ENCODE measurements around the gene EPSTI1.
A peak's percentile ranks its signal among the peaks of the same experiment; 100 is the strongest.
"Not testable (repeated sequence)": the region's sequence is repeated elsewhere in the genome, so short reads cannot be mapped to it uniquely, and the experiment has no call there.

The EPSTI1 gene

DNA sequence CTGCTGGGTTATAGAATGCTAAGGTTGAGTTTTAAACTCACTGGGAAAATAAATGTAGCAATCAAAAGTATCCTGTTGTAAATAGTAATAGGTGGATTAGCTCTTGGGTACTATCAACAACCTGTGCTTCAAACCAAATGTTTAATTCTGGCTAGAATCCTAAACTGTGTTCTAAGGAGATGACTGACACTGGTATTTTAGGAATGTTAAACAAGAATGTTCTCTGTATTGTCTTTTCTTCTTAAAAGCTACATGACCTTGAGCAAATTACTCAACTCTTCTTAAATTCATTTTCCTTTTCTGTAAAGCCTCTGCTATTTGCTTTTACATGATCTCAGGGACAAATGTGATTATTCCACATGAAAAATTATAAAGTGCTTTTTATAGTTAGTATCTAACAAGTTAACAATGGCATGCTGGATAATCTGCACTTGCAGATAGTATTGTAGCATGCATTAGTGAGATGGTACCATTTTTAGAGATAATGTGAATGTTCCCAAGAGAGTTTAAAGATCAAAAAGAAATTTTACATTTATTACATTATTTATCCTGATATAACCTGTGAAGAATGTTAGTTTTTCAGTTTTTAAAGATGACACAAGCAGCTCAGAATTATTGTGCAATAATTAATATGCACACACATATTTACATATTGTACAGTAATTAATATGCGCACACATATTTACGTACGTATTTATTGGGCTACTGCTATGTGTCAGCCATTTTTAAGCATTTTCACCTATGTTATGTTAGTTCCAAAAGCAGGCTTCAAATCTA is 13.6 kb upstream of the EPSTI1 start:
- no peak for ATAC-seq
- DNase-seq = no peak

DNA sequence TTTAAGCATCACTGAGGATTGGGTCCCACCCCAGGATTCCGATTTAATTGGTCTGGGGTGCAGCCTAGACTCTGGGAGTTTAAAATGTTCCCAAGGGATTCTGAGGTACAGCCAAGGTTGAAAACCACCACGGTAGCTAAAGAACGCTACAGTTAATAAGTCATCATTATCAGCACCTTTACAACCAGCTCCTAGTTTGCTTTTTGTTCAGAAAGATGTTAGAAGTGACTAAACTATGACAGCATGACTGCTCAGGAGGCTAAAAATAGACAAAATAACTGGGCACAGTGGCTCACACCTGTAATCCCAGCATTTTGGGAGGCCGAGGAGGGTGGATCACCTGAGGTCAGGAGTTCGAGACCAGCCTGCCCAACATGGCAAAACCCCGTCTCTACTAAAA is 11.7 kb upstream of the EPSTI1 start:
- ATAC-seq (no peak), DNase-seq (no peak)

DNA sequence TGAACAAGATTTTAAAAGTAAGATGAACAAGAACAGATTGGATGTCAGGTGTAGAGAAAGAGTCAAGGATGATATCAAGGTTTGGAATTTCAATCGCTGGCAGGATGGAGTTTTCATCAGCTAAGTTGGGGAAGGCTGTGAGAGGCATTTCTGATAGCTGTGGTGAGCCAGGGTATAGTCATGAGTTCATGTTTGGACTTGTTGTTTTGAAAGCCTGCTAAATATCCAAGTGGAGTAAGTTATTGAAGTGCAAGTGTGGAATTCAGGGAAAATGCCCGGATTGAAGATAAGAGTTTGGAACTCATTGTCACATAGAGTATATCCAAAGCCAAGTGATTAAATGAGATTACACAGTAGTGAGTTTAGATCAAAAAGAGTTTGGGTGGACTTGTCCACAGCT is 11.0 kb upstream of the EPSTI1 start:
- no peak for ATAC-seq
- DNase-seq = no peak

DNA sequence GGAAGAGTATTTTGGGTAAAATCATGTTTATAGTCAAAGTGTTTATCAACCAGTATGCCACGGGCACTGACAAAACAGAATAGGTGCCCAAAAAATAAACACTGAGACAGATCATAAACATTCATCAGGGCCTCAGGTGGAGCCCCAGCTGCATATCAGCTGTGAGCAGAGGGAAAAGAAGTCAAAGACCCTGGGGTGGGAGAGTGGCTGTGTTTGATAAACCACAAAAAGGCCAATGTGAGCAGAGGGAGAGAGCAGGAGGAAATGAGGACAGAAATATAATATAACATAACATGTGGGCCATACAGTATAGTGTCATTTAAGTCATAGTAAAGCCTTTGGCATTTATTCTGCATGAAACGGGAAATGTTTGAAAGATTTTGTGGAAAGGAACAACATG is 10.0 kb upstream of the EPSTI1 start:
- DNase-seq (no peak), ATAC-seq (no peak)

DNA sequence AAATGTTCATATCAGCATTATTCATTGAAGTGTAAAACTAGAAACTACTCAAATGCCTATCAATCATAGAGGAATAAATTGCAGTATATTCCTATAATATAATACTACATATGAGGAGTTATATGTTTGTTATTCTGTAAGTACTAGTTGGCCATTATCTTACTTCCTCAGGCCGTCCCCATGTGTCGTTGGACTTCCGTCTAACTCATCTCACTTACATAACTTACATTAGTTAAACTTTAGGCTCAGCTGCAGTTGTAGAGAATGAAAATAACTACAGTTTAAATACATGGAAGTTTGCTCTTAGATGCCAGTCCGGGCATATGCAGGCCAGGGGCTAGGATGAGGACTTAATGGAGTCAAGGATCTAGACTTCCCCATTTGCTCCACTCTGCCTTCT is 8.6 kb upstream of the EPSTI1 start:
- DNase-seq = no peak
- no peak for ATAC-seq

DNA sequence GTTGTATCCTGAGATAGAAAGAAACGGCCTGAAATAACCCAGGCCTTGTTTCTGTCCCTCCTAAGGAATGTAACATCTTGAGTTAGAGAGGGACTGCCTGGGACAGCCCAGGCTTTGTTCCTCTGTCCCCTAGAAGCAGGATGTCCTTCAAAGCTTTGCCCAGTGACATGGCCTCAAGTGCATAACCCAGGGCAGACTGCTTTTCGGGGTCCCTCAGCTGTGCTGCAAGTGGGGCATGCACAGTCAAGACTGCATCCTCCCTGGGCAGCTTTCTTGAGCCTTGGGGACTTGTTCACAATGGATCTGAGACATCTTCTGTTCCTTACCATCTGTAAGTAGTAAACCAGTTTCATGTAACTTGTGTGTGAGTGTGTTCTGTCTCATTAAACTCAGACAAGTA is 7.5 kb upstream of the EPSTI1 start:
- ATAC-seq (no peak), DNase-seq (no peak)

DNA sequence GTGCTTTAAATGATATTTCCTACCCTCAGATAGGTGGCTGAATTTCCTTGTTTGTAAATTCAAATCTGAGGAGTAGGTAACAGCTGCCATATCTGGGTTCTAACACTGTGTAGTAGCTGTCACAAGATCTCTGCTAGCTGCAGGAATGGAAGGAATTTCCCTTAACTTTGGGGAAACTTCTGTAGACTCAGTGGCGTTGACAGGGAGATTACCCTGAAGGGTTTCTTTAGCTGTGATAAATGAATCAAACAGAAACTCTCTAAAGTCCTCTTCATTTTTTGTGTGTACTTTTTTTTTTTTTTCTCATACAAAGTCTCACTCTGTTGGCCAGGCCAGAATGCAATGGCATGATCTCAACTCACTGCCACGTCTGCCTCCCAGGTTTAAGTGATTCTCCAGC is 5.3 kb upstream of the EPSTI1 start:
- ATAC-seq = peak; percentile 66

DNA sequence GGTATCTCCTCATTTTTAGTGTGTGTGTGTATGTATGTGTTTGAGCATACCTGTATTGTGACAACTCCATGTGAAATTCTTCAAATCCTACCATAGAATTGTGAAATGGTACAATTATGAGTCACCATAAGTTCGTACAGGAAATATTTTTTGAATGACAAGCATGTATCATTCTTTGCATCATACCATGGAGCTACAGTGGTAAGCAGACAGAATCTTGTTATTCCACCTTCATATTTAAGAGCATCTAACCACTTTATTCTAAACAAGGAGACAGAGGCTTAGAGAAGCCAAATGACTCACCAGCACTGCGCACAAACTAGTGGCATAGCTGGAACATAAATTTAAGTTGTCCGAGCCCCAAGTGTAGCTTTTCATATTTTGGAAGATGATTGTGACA is 4.5 kb upstream of the EPSTI1 start:
- DNase-seq (no peak), ATAC-seq (peak; percentile 30)

More for the DNA sequence above, 5.3 kb upstream of the EPSTI1 start:
- DNase-seq = no peak

DNA sequence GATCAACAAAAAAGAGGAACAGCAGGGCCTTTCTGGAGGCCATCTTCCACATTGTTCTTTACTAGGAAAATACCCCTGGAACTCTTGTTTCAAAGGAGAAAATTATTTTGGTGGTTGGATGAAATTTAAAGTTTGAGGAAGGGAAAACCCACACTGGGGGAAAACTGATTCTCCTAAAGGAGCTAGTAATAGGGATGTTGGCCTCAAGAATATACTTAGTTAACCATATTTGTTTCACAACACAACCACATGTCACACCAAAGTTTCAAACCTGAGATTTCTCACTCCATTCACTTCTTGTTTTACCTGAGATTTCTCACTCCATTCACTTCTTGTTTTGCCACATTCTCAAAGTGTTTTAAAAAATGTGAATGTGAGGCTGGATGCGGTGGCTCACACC is 2.8 kb upstream of the EPSTI1 start:
- ATAC-seq (no peak), DNase-seq (no peak)

DNA sequence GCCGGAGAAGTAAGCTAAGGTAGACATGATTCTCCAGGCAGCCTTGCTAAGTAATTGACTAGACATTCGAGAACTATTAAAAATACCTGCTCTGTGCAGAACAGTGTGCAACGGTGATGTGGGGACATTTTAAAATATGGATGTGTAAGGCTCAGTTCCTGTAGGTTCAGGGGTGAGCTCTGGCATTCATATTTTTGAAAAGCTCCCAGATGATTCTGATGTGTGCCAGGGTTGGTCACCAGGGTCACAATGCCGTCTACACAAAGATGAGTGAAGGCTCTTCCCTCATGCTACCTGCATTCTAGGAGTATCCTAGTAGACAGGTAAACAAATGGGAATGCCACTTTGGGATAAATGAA is 702 bp upstream of the EPSTI1 start:
- DNase-seq (no peak), ATAC-seq (peak; percentile 1)

DNA sequence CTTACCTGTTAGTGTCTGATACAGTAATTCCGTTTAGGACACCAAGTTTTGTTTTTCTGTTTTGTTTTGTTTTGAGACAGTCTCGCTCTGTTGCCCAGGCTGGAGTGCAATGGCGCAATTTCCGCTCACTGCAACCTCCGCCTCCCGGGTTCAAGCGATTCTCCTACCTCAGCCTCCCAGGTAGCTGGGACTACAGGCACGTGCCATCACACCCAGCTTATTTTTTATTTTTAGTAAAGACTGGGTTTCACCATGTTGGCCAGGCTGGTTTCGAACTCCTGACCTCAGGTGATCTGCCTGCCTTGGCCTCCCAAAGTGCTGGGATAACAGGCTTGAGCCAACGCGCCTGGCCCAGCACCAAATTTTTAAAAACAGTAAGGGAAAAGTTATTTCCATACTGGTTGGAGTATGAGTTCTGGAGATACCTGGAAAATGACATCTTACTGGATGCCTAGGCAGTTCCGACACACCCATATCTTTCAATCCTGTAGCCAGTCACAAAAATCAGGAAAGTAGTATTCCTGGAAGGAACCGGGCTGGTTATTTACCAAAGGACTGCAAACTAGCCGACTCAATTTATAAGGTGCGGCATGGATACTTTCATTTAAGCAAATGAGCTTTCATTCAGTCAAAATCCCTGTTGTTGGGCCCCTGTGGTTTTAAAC is 676 bp downstream of the EPSTI1 start:
- not testable (repeated sequence) for DNase-seq, ATAC-seq

DNA sequence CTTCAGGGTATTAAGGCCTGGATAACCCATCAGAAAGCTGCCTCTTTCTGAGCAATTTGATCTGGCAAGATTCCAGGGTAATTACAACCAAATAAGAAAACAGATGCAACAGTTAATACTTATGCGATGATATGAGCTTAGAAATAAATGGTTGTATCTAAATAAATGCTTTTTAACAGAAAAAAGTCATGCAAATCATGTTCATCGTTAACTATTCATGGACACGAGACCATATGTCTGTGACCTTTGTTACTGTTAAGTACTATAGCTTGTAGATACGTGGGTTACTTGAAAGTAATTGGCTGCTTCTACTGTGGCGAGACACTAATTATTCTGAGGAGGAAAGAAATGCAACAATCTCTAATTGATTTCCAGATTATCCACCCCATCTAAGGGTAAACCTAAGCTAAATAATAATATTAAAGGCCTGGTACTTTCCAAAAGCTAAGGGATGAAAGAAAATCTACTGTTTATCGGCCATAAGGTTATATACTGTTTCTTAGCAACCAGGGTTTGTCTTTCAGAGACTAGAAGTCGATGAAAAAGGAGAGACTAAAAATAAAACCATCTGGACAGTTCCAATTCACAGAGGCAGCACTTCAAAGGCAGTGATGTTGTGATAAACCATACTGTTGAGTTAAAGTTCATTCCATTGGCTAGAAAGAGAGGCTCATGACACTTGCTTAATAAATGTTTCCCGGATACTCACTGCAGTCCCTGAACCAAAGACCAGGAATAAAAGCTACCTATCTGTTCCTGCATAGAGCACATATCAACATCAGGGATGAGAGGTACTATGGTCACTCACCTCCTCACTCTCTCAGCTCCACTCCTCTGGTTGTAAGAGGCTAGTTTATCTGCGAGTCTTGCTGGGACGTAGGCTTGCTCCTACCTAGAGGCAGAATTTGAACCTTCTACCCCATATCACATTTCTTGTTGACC is 1.5 kb downstream of the EPSTI1 start:
- ATAC-seq (no peak), DNase-seq (no peak)

DNA sequence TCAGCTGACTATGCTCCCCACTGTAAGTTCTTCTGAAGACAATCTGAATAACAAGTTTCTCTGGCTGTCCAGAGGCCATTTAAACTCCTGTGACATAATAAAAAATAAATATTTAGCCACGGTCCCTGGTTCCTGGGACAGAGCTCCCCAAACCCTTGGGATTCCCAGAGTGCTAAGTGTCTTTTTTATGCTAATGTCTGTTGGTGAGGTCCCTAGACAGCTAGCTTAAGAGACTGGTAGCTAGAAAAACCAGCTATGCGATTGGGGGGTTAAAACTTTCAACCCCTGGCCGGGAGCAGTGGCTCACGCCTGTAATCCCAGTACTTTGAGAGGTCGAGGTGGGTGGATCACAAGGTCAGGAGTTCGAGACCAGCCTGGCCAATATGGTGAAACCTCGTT is 5.9 kb downstream of the EPSTI1 start:
- no peak for DNase-seq
- ATAC-seq = no peak

DNA sequence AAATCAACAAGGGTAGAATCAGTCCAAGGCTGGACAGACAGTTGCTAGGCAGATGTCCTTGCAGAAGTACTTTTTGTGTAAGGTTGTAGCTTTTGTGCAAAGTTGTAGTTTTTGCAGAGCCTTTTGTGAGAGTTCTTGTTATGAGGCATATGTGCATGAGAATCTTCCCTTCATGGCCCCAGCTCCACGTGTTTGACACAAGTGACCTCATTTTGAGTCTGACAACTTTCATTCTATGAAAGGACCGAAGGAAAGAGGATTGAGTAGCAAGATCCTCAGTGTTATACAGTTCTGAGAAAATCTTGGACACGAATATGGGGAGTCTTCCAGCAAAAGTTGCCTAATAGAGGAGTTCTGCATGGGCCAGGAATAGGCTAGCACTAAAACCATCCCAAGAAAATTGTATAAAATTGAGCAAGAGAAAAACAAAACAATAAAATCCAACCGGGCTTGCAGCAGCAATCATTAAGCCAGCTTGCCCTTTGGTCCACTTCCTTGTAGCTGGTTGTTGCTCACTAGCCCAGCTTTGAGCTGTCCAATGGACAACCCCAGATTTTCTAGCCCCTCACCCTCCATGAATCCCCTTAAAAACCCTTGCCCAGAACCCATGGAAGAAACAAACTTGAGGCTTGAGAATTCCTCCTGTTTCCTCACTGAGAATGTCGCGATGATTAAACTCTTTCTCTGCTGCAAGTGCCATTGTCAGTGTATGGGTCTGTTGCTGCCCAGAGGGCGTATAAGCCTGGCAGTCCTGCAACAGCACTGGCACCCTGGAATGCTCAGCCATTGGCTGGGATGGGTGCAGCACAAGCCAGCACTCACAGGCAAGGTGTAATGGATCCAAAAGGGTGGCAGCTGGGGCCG is 6.5 kb downstream of the EPSTI1 start:
- no peak for ATAC-seq
- DNase-seq = no peak

DNA sequence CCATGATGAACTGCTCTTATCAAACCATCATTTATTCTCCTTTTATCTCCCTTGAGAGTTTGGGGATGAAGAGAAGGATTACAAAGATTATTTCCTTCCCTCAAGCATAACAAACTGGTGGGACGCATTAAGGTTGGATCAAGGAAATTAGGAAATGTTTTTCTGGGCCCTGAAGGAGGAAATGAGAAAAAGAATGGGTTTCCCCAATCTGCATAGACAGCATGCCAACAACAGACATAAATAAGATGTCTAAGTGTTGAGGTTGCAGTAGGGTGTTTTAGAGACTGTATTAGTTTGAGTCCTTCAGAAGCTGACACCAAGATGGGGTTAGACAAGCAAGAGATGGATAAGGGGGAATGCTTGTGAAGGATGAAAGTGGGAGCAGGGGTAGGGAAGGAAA is 7.3 kb downstream of the EPSTI1 start:
- no peak for ATAC-seq

DNA sequence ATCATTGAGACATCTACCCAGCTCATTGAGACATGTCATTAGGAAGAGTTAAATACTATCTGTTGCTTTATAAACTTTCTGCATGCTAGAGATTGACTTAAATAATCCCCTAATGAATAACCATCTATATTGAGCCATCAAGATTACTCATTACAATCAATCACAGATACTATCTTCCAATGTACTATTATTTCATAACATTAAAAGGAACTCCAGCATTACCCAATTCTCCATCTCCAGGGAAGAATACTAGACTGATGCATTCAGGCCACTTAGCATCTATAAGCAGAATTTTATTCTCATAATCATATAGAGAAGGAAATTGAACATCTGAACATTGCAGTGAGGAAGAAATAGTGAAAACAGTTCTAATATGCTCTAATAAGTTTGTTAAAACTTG is 8.0 kb downstream of the EPSTI1 start:
- DNase-seq (no peak), ATAC-seq (no peak)

More for the DNA sequence above, 7.3 kb downstream of the EPSTI1 start:
- DNase-seq = no peak

DNA sequence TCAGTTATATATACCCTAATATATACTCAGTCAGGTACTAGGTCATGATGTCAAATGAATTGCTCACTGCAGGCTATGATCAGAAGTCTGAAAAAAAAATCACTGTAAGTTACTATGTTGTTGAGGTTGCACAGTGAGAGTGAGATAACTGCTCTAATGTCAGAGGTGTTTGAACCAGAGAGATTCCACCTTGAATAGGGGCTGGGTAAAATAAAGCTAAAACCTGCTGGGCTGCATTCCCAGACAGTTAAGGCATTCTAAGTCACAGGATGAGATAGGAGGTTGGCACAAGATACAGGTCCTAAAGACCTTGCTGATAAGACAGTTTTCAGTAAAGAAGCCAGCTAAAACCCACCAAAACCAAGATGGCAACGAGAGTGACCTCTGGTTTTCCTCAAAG is 10.2 kb downstream of the EPSTI1 start:
- DNase-seq (no peak), ATAC-seq (no peak)

DNA sequence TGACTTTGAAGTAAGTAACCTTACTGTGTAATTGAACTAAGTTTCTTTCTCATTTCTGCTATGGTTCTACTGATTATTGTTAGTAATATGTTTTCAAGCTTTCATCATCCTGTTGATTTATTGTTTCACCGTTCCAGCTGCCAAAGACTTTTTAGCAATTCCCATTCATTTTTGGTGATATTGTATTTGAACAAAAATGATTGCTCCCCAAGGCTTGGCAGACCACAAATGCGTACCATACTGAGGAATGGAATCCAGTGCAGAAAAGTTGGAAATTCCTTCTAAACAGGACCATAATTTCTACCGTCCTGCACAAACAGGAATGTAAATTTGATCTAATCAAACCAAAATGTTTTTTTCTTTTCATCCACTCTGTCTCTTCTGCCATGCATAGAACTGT is 10.7 kb downstream of the EPSTI1 start:
- DNase-seq (no peak), ATAC-seq (no peak)

DNA sequence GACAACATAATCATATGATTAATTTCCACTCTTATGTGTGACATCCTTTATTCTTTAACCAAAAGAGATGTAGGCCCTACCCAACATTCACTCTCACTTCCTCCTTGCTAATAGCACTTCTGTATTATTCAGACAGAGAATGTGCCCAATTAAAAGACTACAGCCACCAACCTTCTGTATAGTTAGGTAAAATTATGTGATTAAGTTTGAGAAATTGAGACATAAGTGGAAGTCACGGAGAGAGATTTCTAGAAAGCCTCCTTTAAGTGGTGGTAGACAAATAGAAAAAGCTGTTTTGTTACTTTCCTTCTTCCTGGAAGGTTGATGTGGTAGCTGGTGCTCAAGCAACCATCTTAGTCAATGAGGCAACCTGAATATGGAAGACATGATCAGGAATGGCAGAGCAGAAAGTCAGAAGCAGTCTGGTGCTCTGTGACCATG is 14.8 kb downstream of the EPSTI1 start:
- DNase-seq (no peak), ATAC-seq (no peak)

DNA sequence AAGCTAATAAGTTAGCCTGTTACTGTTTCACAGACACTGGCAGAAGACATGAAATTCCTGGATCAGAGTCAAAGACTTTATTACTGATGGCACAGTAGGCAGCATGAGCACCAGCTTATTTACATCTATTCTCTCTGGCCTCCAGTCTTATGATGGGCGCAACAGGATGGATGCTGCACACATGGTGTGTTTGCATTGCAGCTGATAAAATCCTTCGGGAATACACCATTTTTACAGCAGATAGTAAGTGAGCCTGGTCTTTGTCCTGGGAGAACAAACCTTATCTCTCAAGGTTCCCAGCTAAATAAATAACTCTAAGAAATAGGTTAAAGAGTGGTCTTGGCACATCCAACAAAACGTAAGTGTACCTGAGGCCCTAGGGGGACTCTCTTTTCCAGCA is 16.0 kb downstream of the EPSTI1 start:
- ATAC-seq (no peak), DNase-seq (no peak)

DNA sequence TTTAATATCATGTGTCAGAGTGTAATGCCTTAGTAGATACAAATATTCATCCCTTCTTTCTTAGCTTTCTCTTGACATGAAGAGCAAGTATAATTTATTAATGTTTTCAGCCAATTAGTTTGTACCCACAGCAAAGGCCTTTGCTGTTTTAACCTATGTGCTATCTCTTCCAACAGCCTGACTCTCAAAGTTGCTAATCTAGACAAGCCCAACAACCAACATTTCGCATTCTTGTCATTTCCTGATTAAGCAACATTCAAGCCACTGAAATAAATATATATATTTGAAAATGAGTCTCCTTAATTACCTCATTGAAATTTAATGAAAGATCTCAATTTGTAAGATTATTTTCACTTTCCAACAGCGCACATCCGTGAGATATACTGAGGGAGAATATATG is 18.5 kb downstream of the EPSTI1 start:
- ATAC-seq (no peak), DNase-seq (no peak)
